Fibroblast of lung (primary cell): ENCODE measurements around the gene ASB4.

Source experiments
- EZH2 ChIP-seq: IDR thresholded peaks from 2 replicates; pipeline ENCODE4 v1.5.1; 2012; ENCODE audit warnings: low read length, control low read depth, mild to moderate bottlenecking; ENCODE audit errors: missing control alignments
- TF ChIP-seq, protein P1 (sequence below), 2 donors: IDR thresholded peaks in 1 of 2; conservative IDR thresholded peaks in 1 of 2; 1 replicate in 1 of 2; 2 replicates in 1 of 2; pipeline ENCODE4 v1.5.1; 2011 to 2012; ENCODE audit warnings: low read length in 2 of 2, control low read depth in 1 of 2, inconsistent platforms in 1 of 2, low read depth in 1 of 2, mild to moderate bottlenecking in 1 of 2

DNA sequence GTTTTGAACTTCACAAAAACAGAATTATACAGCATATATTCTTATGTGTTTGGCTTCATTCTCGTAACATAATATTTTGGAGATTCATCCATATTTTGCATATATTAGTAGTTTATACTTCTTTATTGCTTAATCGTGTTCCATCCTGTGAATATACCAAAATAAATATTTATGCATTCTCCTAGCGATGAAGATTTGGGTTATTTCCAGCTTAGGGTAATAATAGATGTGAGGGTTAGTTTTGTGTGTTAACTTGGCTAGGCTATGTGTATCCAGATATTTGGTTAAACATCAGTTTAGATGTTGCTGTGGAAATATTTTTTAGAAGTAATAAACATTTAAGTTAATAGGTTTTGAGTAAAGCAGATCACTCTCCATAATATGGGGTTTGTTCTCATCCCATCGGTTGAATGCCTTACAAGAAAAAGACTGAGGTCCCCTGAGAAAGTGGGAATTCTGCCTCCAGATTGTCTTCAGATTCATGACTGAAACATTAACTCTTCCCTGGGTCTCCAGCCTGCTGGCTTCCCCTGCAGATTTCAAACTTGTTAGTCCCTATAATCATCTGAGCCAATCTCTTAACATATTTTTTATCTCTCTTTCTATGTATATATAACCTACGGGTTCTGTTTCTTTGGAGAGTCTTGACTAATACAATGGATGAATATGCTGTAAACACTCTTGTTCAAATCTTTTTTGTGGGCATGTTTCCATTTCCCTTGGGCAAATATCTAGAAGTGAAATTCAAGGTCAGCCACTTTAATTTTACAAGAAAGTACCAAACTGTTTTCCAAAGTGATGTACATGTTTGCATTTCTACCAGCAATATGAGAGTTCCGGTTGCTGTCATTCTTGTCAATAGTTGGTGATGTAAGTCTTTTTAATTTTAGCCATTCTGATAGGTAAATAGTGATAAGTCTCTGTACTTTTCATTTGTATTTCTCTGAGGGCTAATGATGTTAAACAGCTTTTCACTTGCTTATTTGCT lies 61.9 kb downstream of the ASB4 start:
- TF ChIP-seq, protein P1, sequence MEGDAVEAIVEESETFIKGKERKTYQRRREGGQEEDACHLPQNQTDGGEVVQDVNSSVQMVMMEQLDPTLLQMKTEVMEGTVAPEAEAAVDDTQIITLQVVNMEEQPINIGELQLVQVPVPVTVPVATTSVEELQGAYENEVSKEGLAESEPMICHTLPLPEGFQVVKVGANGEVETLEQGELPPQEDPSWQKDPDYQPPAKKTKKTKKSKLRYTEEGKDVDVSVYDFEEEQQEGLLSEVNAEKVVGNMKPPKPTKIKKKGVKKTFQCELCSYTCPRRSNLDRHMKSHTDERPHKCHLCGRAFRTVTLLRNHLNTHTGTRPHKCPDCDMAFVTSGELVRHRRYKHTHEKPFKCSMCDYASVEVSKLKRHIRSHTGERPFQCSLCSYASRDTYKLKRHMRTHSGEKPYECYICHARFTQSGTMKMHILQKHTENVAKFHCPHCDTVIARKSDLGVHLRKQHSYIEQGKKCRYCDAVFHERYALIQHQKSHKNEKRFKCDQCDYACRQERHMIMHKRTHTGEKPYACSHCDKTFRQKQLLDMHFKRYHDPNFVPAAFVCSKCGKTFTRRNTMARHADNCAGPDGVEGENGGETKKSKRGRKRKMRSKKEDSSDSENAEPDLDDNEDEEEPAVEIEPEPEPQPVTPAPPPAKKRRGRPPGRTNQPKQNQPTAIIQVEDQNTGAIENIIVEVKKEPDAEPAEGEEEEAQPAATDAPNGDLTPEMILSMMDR (conservative IDR thresholded peaks at IDR 0.05 in 1 of 2, IDR thresholded peaks at IDR 0.05 in 1 of 2; ENCODE audit: low read depth in 1 of 2, low read length in 2 of 2), result no peak
- TF ChIP-seq EZH2, result no peak
